T47D (cell line): ENCODE measurements around the gene CCDC81.

ENCODE experiments used
- DNase-seq, 2 experiments: peaks; one replicate each; pipeline versions ENCODE4 v3.0.0 to v3.0.0-alpha.2; 2011 to 2012; ENCODE audit warnings: low read depth in 1 of 2, low spot score in 1 of 2
- JUND ChIP-seq: IDR thresholded peaks from 2 replicates; pipeline ENCODE4 v1.6.1; 2012; ENCODE audit warnings: low read depth
- in situ Hi-C: cut with HindIII; loops from 2 replicates; pipeline ENCODE4 v1.10.0; 2016; ENCODE audit warnings: low sequenced_read_pairs, low pct_unique_long_range_greater_than_20kb

The CCDC81 gene

DNA sequence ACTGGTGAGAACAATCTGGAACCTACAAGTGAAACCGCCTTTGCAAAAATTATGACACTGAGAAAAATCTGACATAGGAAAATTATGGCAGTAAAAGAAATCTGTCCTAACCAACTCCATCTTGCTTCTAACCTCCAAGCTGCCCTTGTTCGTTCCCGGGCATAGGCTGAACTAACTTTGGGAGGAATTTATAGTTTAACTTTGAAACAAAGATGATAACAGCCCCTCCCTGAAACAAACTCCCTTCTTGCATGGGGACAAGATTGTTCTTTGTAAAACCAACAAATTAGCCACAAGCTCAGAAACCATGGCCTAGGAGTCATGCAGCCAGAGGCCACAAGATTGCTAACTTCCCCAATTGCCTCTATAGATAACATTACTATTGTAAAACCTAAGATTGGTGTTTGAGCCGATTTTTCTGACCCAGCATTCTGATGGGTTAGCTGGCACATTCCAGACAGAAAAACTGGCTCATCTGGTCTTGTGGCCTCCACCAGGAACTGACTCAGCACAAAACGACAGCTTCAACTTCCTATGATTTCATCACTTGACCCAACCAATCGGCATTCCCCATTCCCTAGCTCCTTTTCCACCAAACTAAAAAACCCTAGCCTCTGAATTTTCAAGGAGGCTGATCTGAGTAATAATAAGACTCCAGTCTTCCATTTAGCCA lies 3.6 kb upstream of the CCDC81 start:
- TF ChIP-seq JUND: no peak
- peak in 1 of 2 experiments; percentile 90 for DNase-seq
- in situ Hi-C loops: no loop called here

DNA sequence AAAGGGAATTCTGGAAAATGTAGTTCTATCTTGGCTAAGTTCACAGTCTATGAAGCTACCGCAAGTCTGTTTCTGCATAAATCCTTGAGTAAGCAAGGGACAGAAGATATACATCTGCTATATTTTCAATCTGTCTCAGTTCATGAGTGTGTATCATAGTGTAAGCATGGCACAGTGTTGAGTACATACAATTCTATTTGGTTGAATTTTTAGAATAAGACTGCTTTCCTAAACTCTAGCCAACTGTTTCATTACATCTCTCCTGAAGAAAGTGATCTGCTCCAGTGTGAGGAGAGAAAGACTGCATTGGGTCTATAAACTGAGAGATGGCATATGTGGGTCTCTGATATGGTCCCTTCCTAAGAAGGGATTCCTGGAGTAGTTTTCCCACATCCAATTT lies 2.6 kb upstream of the CCDC81 start:
- TF ChIP-seq JUND: no peak
- peak in 1 of 2 experiments; percentile 20 for DNase-seq
- in situ Hi-C loops: no loop called here

DNA sequence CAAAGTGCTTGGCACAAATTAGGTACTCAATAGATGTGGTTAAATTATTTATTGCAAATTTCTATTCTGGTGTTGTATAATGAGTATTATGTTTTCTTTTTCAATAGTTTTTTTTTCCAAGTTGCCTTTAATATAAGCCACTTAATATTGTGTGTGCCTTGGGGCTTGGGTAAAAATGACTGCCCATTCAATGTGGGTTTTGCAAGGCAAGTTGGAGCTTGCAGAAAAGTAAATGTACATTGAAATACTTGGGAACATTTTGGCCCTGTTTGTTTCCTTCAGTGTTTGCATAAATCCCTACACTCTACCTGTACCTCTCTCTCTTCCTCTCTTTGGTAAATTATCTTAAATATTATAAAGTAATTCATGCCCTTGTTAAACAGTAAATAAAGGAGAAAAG lies 2.1 kb upstream of the CCDC81 start:
- in situ Hi-C loops: no loop called here
- DNase-seq: peak in 1 of 2 experiments; percentile 49
- TF ChIP-seq JUND: no peak

DNA sequence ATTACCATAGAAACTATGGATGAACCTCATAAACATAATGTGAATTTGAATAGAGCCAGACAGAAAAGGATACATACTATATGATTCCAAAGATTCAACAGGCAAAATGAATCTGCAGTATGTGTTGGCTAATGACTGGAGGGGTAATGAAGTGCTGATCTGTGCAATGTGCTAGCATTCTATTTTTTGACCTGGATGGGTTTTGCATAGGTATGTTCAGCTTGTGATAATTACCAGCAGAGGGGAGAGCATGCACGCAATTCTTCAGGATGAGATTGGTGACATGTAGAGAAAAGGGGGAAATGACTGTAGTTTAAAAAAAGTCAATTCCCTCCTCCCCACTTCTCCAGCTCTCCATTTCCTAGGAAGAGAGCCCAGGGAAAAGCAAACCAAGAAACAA lies 618 bp upstream of the CCDC81 start:
- no peak for TF ChIP-seq JUND
- DNase-seq: no peak
- in situ Hi-C loops: no loop called here

DNA sequence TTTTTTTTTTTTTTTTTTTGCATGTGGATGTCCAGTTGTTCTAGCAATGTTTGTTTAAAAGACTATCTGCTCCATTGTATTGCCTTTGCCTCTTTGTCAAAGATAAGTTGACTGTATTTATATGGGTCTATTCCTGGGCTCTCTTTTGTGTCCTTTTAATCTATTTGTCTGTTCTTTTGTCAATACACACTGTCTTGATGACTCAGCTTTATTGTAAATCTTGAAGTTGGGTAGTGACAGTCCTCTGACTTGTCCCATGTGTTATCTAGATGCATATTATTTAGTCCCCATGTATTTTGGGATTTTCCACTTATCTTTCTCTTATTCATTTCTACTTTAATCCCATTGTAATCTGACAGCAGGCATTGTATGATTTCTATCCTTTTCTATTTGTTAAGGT lies 3.3 kb downstream of the CCDC81 start:
- no peak for TF ChIP-seq JUND
- in situ Hi-C loops: no loop called here
- DNase-seq: no peak

DNA sequence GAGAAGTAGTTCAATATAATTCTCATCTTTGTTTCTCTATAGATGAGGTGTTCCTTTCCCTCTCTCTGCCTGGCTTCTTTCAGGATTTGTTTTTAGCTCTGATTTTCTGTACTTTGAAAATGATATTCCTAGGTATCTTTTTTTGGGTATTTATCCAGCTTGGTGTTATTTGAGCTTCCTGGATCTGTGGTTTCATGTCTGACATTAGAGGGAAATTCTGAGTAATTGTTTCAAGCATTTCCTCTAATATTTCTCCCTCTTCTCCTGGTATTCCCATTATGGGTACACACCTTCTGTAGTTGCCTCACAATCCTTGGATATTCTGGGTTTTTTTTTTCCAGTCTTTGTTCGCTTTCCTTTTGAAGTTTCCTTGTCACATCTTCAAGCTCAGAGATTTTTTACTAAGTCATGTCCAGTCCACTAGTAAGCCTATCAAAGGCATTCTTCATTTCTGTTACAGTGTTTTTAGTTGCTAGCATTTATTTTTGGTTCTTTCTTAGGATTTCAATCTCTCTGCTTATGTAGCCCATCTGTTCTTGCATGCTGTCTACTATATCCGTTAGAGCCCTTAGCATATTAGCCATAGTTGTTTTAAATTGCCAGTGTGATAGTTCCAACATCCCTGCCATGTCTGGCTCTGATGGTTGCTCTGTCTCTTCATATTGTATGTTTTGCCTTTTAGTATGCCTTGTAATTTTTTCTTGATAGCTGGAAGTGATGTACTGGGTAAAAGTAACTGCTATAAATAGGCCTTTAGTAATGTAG lies 5.8 kb downstream of the CCDC81 start:
- no peak for TF ChIP-seq JUND
- no peak for DNase-seq
- in situ Hi-C loops: no loop called here

DNA sequence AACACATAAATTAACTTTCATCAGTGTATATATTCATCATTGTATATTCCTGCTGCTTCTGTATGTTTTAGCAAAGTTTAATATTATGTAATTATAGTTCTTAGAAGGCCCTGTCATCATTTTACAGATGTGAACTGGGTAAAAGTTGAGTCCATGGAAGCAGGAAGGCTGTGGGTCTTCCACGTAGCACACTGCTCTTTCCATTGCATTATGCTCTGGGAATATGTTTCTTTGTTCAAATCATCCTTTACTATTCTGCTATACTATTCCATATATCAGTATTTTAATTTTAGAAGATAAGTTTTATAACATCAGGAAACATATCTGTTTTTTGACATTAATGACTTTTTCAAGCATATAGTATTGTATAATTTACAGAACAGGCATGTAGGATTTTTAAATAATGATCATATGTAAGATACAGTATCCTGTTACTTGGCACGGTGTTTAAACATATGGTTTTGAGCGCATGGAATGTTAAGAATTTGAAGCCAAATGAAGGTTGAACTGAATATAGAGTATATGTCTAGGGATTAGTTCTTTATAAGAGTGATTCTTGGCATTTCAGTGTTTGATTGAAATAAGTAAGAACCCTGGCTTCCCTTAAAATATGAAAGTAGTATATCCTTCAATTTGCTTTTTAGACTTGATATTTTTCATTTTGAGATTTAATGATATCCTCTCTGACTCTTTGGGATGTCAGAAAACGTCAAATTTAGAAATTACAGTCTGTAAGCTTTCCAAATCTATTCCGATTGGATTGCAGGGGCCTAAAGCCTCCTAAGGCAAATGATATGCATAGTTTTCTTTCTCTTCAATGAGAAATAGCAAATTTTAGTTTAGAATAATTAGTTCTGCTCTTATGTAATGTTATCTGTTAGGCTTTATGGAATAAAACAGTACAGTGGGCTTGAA lies 8.6 kb downstream of the CCDC81 start:
- no peak for DNase-seq
- TF ChIP-seq JUND: no peak
- in situ Hi-C loops: no loop called here

DNA sequence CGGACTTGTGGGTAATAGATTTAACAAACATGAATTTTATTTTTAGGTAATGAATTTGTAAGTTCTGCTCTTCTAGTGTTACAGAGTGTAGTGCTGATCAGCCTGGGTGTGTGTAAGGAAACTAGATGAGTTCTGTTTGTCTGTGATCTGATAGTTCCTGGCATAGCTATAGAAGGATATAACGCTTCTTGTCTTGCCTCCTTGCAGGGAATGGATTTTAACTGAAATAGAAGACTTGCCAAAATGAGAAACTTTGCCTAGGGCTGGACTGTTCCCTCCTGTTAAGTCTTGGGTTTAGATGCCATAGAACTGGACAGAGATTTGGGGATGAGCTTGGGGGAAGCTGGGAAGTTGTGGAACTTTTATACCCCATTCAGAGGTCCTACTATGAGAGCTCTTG lies 11.6 kb downstream of the CCDC81 start:
- in situ Hi-C loops: no loop called here
- no peak for TF ChIP-seq JUND
- no peak for DNase-seq

DNA sequence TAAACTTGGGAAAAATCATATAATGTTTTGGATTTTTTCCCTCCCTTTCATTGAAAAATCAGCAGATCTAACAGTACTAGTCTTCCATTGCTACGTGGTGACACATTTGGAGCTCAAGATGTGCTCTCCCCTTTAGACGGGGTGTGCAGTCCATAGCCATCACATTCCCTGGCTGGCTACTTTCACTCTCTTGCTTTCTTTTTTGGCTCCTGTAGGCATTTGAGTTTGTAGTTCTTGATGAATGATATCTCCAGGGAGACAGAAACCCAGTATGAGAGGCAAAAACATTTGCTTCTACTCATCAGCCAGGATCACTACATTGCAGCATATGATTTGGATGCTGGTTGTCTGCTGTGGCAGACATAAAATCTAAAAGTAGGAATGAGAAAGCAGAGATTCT lies 12.1 kb downstream of the CCDC81 start:
- in situ Hi-C loops: no loop called here
- no peak for DNase-seq
- no peak for TF ChIP-seq JUND

DNA sequence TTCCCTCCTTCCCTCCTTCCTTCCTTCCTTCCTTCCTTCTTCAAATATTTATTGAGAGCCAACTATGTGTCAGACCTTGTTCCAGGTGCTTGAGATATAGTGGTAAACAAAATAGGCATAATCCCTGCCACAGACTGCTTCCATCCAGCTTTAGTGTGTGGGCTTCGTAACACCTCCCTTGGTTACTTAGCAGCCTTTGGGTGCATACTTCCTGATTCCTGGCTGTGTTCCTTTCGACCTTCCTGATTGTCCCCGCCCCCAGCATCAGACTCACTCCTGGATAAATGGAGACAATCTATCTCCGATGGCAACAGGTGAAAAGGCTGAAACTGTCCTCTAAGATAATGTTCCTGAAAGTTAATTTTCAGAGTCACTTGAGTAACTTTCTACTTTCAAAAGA lies 13.5 kb downstream of the CCDC81 start:
- DNase-seq: no peak
- TF ChIP-seq JUND: no peak
- in situ Hi-C loops: no loop called here

DNA sequence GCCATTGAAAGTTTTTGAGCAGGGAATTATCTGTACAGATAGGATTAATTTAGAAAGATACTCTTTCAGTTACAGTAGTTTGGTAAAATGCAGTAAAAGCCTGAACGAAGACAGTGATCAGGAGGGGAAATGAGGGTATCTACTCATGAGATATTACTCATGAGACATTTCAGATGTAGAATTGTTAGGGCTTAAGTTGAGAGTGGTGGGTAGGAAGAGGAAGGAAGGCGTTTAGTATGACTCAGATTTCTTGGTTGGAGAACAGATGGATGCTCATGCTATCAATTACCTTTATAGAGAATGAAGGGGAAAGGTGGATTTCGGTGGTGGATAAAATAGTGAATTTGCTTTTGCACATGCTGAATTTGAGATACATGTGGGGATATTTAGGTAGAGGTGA lies 15.8 kb downstream of the CCDC81 start:
- DNase-seq: no peak
- in situ Hi-C loops: no loop called here
- TF ChIP-seq JUND: no peak

DNA sequence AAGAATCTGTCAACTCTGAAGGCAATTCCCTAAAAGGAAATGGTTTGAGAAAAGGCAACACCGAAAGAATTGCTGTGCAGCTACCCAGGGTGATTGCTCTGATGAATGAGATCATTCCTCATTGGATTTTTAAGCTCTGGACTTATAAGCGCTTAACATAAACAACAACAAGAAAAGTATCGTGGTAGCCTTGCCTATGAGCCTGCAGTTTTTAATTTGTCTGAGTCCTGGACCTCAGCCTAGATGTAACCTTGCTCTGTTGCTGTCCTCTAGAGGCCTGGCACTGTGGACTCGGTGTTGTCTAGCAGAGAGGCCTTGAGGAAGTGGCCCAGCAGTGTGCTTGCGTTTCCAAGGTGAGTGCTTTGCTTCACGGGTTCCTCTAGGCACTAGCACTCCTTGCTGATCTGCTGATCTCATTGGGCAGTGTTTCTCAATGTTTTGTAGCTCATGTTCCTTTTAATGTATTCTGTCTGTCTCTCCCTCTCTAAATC lies 20.4 kb downstream of the CCDC81 start:
- DNase-seq: peak in 1 of 2 experiments; percentile 60
- TF ChIP-seq JUND: no peak
- in situ Hi-C loops: no loop called here

DNA sequence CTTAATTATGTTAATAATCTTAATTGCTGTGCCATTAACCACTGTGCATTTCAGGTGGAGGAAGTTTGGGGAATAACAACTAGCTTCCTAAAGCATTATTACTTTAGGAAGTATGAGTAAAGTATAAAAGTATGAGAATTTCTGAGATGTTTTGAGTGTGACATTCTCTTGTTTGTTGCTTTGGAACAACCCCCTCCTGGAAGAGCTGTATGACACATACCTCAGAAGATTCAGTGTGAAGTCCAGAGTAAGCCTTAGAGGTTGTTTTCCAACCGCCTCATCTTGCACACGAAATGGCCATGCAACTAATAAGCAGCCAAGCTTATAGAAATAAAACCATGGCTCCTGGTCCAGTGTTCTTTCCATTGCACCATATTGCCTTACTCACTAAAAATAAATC lies 21.7 kb downstream of the CCDC81 start:
- no peak for TF ChIP-seq JUND
- in situ Hi-C loops: no loop called here
- no peak for DNase-seq
